GM21447 (cell line): ENCODE results near the gene PSTPIP2.

Experiments
- ATAC-seq: cut with Tn5 transposase; IDR thresholded peaks from one replicate; pipeline ENCODE4 v1.9.1; 2021; ENCODE audit not compliant: unreplicated experiment

The PSTPIP2 gene

GRCh38 chr18:45940724-45941123, 131.3 kb downstream of the PSTPIP2 start:
- ATAC-seq, result no peak

GRCh38 chr18:45939236-45939635, 132.8 kb downstream of the PSTPIP2 start:
- no peak for ATAC-seq

GRCh38 chr18:45938488-45938935, 133.5 kb downstream of the PSTPIP2 start:
- no peak for ATAC-seq

GRCh38 chr18:45935591-45936335, 136.3 kb downstream of the PSTPIP2 start:
- ATAC-seq, result no peak
